A673 (cell line): ENCODE measurements around the gene ZNF724. TPM values are rescaled to one million over a fixed set of nuclear protein-coding genes. Genes with fewer than 3 reads are reported as not detected.
"Not testable (repeated sequence)": the region's sequence is repeated elsewhere in the genome, so short reads cannot be mapped to it uniquely, and the experiment has no call there.

ENCODE experiments used
- BruUV-seq: library from RNA; stranded (reverse); fragments of 400-500 nt; replicated peaks from 2 replicates; lab custom pipeline; 2021; lab: Mats Ljungman, UMichigan
- CTCF ChIA-PET: fragments of 300-600 bp; sonication (Branson Sonifier 250); formaldehyde crosslinking; loops from one replicate; lab custom pipeline; 2022; ENCODE audit warnings: antibody characterized with exemption; lab: Charles Lee
- POLR2A ChIA-PET: fragments of 300-600 bp; sonication (Branson Sonifier 250); formaldehyde crosslinking; loops from one replicate; lab custom pipeline; 2022; ENCODE audit warnings: antibody characterized with exemption; ENCODE audit not compliant: low non-redundant PET; lab: Charles Lee
- DNase-seq: peaks from one replicate; pipeline ENCODE4 v3.0.0-alpha.2; 2015; ENCODE audit warnings: low spot score
- H3K27ac ChIP-seq: fragments of 200-600 bp; sonication (generic); 2 replicates; pipeline ENCODE4 v1.5.1; 2016; ENCODE audit warnings: mixed run types, low read depth, mild to moderate bottlenecking, mixed read lengths, antibody characterized with exemption, low read length; ENCODE audit not compliant: poor library complexity, severe bottlenecking
- H3K27me3 ChIP-seq: fragments of 200-600 bp; sonication (generic); replicated peaks from 2 replicates; pipeline ENCODE4 v1.6.1; 2017; ENCODE audit warnings: mixed run types, low read depth, mild to moderate bottlenecking, mixed read lengths, antibody characterized with exemption, low read length; ENCODE audit not compliant: insufficient read depth, poor library complexity
- H3K36me3 ChIP-seq: fragments of 200-600 bp; sonication (generic); 2 replicates; pipeline ENCODE4 v1.6.1; 2016; ENCODE audit warnings: mixed run types, mild to moderate bottlenecking, mixed read lengths, antibody characterized with exemption, low read length; ENCODE audit not compliant: insufficient read depth, poor library complexity, severe bottlenecking
- H3K4me1 ChIP-seq: fragments of 200-600 bp; sonication (generic); 2 replicates; pipeline ENCODE4 v1.6.1; 2017; ENCODE audit warnings: mixed run types, mild to moderate bottlenecking, mixed read lengths, antibody characterized with exemption, low read length; ENCODE audit not compliant: insufficient read depth, poor library complexity, severe bottlenecking
- H3K4me3 ChIP-seq: fragments of 200-600 bp; sonication (generic); 2 replicates; pipeline ENCODE4 v1.5.1; 2016; ENCODE audit warnings: low read depth, mixed run types, mild to moderate bottlenecking, mixed read lengths, low read length; ENCODE audit not compliant: poor library complexity, severe bottlenecking
- H3K9me3 ChIP-seq: fragments of 200-600 bp; sonication (generic); 2 replicates; pipeline ENCODE4 v1.6.1; 2016; ENCODE audit warnings: mixed run types, low read depth, mild to moderate bottlenecking, mixed read lengths, antibody characterized with exemption, low read length; ENCODE audit not compliant: poor library complexity, severe bottlenecking
- CTCF ChIP-seq: fragments of 300-800, 200-600 bp; sonication (generic); conservative IDR thresholded peaks from 2 replicates; pipeline ENCODE4 v1.5.1; 2017; ENCODE audit warnings: low read depth, mild to moderate bottlenecking, antibody characterized with exemption, low read length, moderate library complexity, mixed read lengths
- EZH2 ChIP-seq: fragments of 200-600 bp; sonication (generic); IDR thresholded peaks from 2 replicates; pipeline ENCODE4 v1.6.1; 2017; ENCODE audit warnings: borderline replicate concordance, low read depth, mild to moderate bottlenecking, mixed read lengths, antibody characterized with exemption, low read length; ENCODE audit not compliant: poor library complexity, severe bottlenecking
- intact Hi-C: fragments of 100-400 bp; cut with micrococcal nuclease; formaldehyde crosslinking; loops from one replicate; pipeline ENCODE4 v1.10.0; 2022; ENCODE audit not compliant: unreplicated experiment
- total RNA-seq: library from RNA; stranded (reverse); gene quantifications from 2 replicates; pipeline ENCODE4 v1.2.3, GENCODE V29; 2021

Gene ZNF724
- total RNA-seq, 1 experiment from 2014 or later = 21.0 TPM

- peaks cover 3% of the 10 kb centered on the region for H3K9me3 ChIP-seq
- no peaks in the 10 kb centered on the region for H3K27me3 ChIP-seq
- ChIA-PET CTCF (no interaction called here), POLR2A (no interaction called here)
- H3K36me3 ChIP-seq = no peaks in the 10 kb centered on the region
- DNase-seq = peak; percentile 38
- intact Hi-C loops = no loop called here
- no peak for TF ChIP-seq EZH2
- peak; percentile 37; the same call in 1 of the 2 replicates for TF ChIP-seq CTCF
- no peak overlapping the region for H3K4me3 ChIP-seq
- no peaks in the 10 kb centered on the region for H3K4me1 ChIP-seq
- H3K27ac ChIP-seq = no peak overlapping the region
- no TSS peak for BruUV-seq
Measured at GRCh38 chr19:23283925-23284324, 33.7 kb upstream of the ZNF724 start.

- ChIA-PET POLR2A (interaction anchor here (0.6 kb wide), 1 partner anchor 976 kb away, joined by 4 read pairs; no protein-coding TSS in a partner anchor), CTCF (no interaction called here)
- Histone ChIP-seq H3K4me1 (no peaks in the 10 kb centered on the region), H3K4me3 (no peak overlapping the region), H3K36me3 (no peaks in the 10 kb centered on the region), H3K9me3 (no peaks in the 10 kb centered on the region), H3K27me3 (no peaks in the 10 kb centered on the region), H3K27ac (no peak overlapping the region)
- intact Hi-C loops = no loop called here
- TF ChIP-seq CTCF (no peak), EZH2 (no peak)
- no TSS peak for BruUV-seq
- no peak for DNase-seq
Measured at GRCh38 chr19:23281663-23282276, 31.6 kb upstream of the ZNF724 start.

- H3K36me3 ChIP-seq, H3K4me3 ChIP-seq, POLR2A ChIA-PET, H3K27ac ChIP-seq, intact Hi-C loops, H3K9me3 ChIP-seq, CTCF ChIA-PET, DNase-seq, BruUV-seq, H3K27me3 ChIP-seq, H3K4me1 ChIP-seq: not testable (repeated sequence)
Measured at GRCh38 chr19:23278118-23278517, 27.9 kb upstream of the ZNF724 start.
